MG63 (cell line): ENCODE measurements around the gene CNBP. TPM values are rescaled to one million over a fixed set of nuclear protein-coding genes. Genes with fewer than 3 reads are reported as not detected.
"Not testable (repeated sequence)": the region's sequence is repeated elsewhere in the genome, so short reads cannot be mapped to it uniquely, and the experiment has no call there.

Experiments used
- DNase-seq: peaks from one replicate; pipeline ENCODE4 v3.0.0-alpha.2; 2020
- H3K27me3 ChIP-seq: fragments of 250-450 bp; sonication (Bioruptor Pico); 2 replicates; pipeline ENCODE4 v1.5.1; 2020; ENCODE audit warnings: mild to moderate bottlenecking, moderate library complexity
- H3K36me3 ChIP-seq: fragments of 250-450 bp; sonication (Bioruptor Pico); 2 replicates; pipeline ENCODE4 v1.5.1; 2020; ENCODE audit warnings: mild to moderate bottlenecking, moderate library complexity
- H3K4me3 ChIP-seq: fragments of 250-450 bp; sonication (Bioruptor Pico); 2 replicates; pipeline ENCODE4 v1.5.1; 2020; ENCODE audit warnings: mild to moderate bottlenecking, moderate library complexity
- H3K9me3 ChIP-seq: fragments of 250-450 bp; sonication (Bioruptor Pico); 2 replicates; pipeline ENCODE4 v1.5.1; 2020; ENCODE audit warnings: mild to moderate bottlenecking, moderate library complexity
- total RNA-seq: library from RNA; depleted of rRNA; stranded (reverse); fragments of >200 nt; shearing (Covaris generic); gene quantifications from 2 replicates; pipeline ENCODE4 v1.2.3, GENCODE V29; 2014; ENCODE audit warnings: low replicate concordance

CNBP gene
- total RNA-seq, 1 experiment from 2014 or later, result 344 TPM

GRCh38 chr3:129196601-129197000 is 12.9 kb upstream of the CNBP start:
- H3K27me3 ChIP-seq, result no peaks in the 10 kb centered on the region
- no peak overlapping the region for H3K4me3 ChIP-seq
- H3K36me3 ChIP-seq, result no peaks in the 10 kb centered on the region
- H3K9me3 ChIP-seq, result no peaks in the 10 kb centered on the region
- DNase-seq, result no peak

GRCh38 chr3:129195731-129196256 is 12.1 kb upstream of the CNBP start:
- Histone ChIP-seq H3K9me3 (no peaks in the 10 kb centered on the region), H3K27me3 (no peaks in the 10 kb centered on the region), H3K36me3 (no peaks in the 10 kb centered on the region), H3K4me3 (0 out of 2 replicates have a peak overlapping the region, but pooled peaks have one; percentile 2)
- DNase-seq, result peak; percentile 89

- not testable (repeated sequence) for H3K9me3 ChIP-seq, H3K36me3 ChIP-seq
These were observed 6.1 kb upstream of the CNBP start for GRCh38 chr3:129189793-129190192.

GRCh38 chr3:129187857-129188256 is 4.2 kb upstream of the CNBP start:
- no peak for DNase-seq
- Histone ChIP-seq H3K36me3 (peaks cover 8% of the 10 kb centered on the region), H3K4me3 (no peak overlapping the region), H3K9me3 (no peaks in the 10 kb centered on the region), H3K27me3 (no peaks in the 10 kb centered on the region)

More at GRCh38 chr3:129189793-129190192, 6.1 kb upstream of the CNBP start:
- H3K4me3 ChIP-seq, H3K27me3 ChIP-seq, DNase-seq: not testable (repeated sequence)

GRCh38 chr3:129185783-129186182 is 2.1 kb upstream of the CNBP start:
- Histone ChIP-seq H3K4me3 (no peak overlapping the region), H3K36me3 (peaks cover 25% of the 10 kb centered on the region), H3K27me3 (no peaks in the 10 kb centered on the region), H3K9me3 (no peaks in the 10 kb centered on the region)
- DNase-seq, result no peak

- Histone ChIP-seq H3K4me3 (peak overlapping the region; percentile 93), H3K36me3 (peaks cover 31% of the 10 kb centered on the region)
- H3K9me3 ChIP-seq, result not testable (repeated sequence)
These were observed 1.3 kb upstream of the CNBP start for GRCh38 chr3:129184784-129185542.

GRCh38 chr3:129184396-129184657 is 631 bp upstream of the CNBP start:
- peak; percentile 28 for DNase-seq

More at GRCh38 chr3:129184784-129185542, 1.3 kb upstream of the CNBP start:
- H3K27me3 ChIP-seq, DNase-seq: not testable (repeated sequence)

GRCh38 chr3:129182390-129183185 is 1.1 kb downstream of the CNBP start:
- no peaks in the 10 kb centered on the region for H3K9me3 ChIP-seq
- no peak for DNase-seq
- no peaks in the 10 kb centered on the region for H3K27me3 ChIP-seq
- H3K4me3 ChIP-seq, result peak overlapping the region; percentile 93
- peaks cover 54% of the 10 kb centered on the region for H3K36me3 ChIP-seq

More at GRCh38 chr3:129184396-129184657, 631 bp upstream of the CNBP start:
- no peaks in the 10 kb centered on the region for H3K27me3 ChIP-seq
- no peaks in the 10 kb centered on the region for H3K9me3 ChIP-seq
- peaks cover 37% of the 10 kb centered on the region for H3K36me3 ChIP-seq
- H3K4me3 ChIP-seq, result peak overlapping the region; percentile 93

GRCh38 chr3:129181819-129182218 is 1.9 kb downstream of the CNBP start:
- no peak for DNase-seq
- H3K36me3 ChIP-seq, result peaks cover 61% of the 10 kb centered on the region
- H3K9me3 ChIP-seq, result no peaks in the 10 kb centered on the region
- H3K27me3 ChIP-seq, result no peaks in the 10 kb centered on the region
- H3K4me3 ChIP-seq, result peak overlapping the region; percentile 93

- no peaks in the 10 kb centered on the region for H3K9me3 ChIP-seq
- H3K4me3 ChIP-seq, result peak overlapping the region; percentile 93
- no peaks in the 10 kb centered on the region for H3K27me3 ChIP-seq
- H3K36me3 ChIP-seq, result peaks cover 75% of the 10 kb centered on the region
- peak; percentile 32 for DNase-seq
These were observed 3.2 kb downstream of the CNBP start for GRCh38 chr3:129180461-129180860.

- Histone ChIP-seq H3K27me3 (no peaks in the 10 kb centered on the region), H3K36me3 (peaks cover 84% of the 10 kb centered on the region), H3K9me3 (no peaks in the 10 kb centered on the region), H3K4me3 (no peak overlapping the region)
- DNase-seq, result no peak
These were observed 7.6 kb downstream of the CNBP start for GRCh38 chr3:129176051-129176450.

GRCh38 chr3:129173725-129174124 is 10.0 kb downstream of the CNBP start:
- no peak for DNase-seq
- H3K27me3 ChIP-seq, result no peaks in the 10 kb centered on the region

GRCh38 chr3:129173206-129173605 is 10.5 kb downstream of the CNBP start:
- Histone ChIP-seq H3K27me3 (no peaks in the 10 kb centered on the region), H3K9me3 (no peaks in the 10 kb centered on the region), H3K36me3 (peaks cover 80% of the 10 kb centered on the region)

More at GRCh38 chr3:129173725-129174124, 10.0 kb downstream of the CNBP start:
- no peaks in the 10 kb centered on the region for H3K9me3 ChIP-seq
- H3K36me3 ChIP-seq, result peaks cover 85% of the 10 kb centered on the region
- no peak overlapping the region for H3K4me3 ChIP-seq

GRCh38 chr3:129166579-129167332 is 16.9 kb downstream of the CNBP start:
- Histone ChIP-seq H3K4me3 (no peak overlapping the region), H3K9me3 (no peaks in the 10 kb centered on the region), H3K27me3 (no peaks in the 10 kb centered on the region), H3K36me3 (peaks cover 69% of the 10 kb centered on the region)
- no peak for DNase-seq

More at GRCh38 chr3:129173206-129173605, 10.5 kb downstream of the CNBP start:
- DNase-seq, result no peak
- no peak overlapping the region for H3K4me3 ChIP-seq

- not testable (repeated sequence) for H3K9me3 ChIP-seq, H3K27me3 ChIP-seq, DNase-seq, H3K4me3 ChIP-seq
- peaks cover 58% of the 10 kb centered on the region for H3K36me3 ChIP-seq
These were observed 18.1 kb downstream of the CNBP start for GRCh38 chr3:129165594-129165993.

- Histone ChIP-seq H3K36me3 (peaks cover 47% of the 10 kb centered on the region), H3K4me3 (no peak overlapping the region), H3K27me3 (no peaks in the 10 kb centered on the region), H3K9me3 (no peaks in the 10 kb centered on the region)
- no peak for DNase-seq
These were observed 19.2 kb downstream of the CNBP start for GRCh38 chr3:129164500-129164899.
